ENCODE data around the gene HCFC1. TPM values are rescaled to one million over a fixed set of nuclear protein-coding genes. Genes with fewer than 3 reads are reported as not detected.
A peak's percentile ranks its signal among the peaks of the same experiment; 100 is the strongest.

The HCFC1 gene
- total and polyA plus RNA-seq, 9 of the 15 experiments (the other 6 are each of a cell fraction or from before 2014, with no cell fraction given): 2.8 to 133 (median 17.1) TPM

- H3K27ac ChIP-seq (ENCODE audit: extremely low read depth, low read depth, low read length): peak overlapping the region; percentile 74
- H3K4me3 ChIP-seq: peak overlapping the region; percentile 84
- H3K27me3 ChIP-seq (ENCODE audit: control insufficient read depth in 2 of 2, insufficient read depth in 2 of 2, low read length in 2 of 2): no peaks in the 10 kb centered on the region
- H3K4me1 ChIP-seq (replicated peaks in 1 of 2; ENCODE audit: control insufficient read depth in 2 of 2, insufficient read depth in 2 of 2, low read length in 2 of 2): peaks cover 40 to 69% of the 10 kb centered on the region in 2 experiments
- H3K36me3 ChIP-seq (ENCODE audit: control insufficient read depth, insufficient read depth, low read length): peaks cover 47% of the 10 kb centered on the region; the same call in 2 of the 3 replicates
- ChIA-PET CTCF (ENCODE audit: low intra/inter-chr PET ratio) (interaction anchor here (0.9 kb wide), 1 partner anchor 12 kb away, joined by 3 read pairs; no protein-coding TSS in a partner anchor), POLR2A (interaction anchor here (0.5 to 3.4 kb wide), 8 partner anchors 8 to 243 kb away, joined by 3 to 16 read pairs (median 4); no protein-coding TSS in a partner anchor)
- ATAC-seq (no peak), FAIRE-seq (peak; percentile 65), DNase-seq (ENCODE audit: extremely low read depth in 1 of 4, low spot score in 3 of 4) (peak in 2 of 4 experiments; percentile 30 to 63)
- peaks cover 46% of the 10 kb centered on the region for H4K20me1 ChIP-seq (replicated peaks; ENCODE audit: control insufficient read depth, insufficient read depth, low read length)
- intact Hi-C loops (cut with micrococcal nuclease) (loop anchor here (2.0 kb wide), 1 partner anchor 51 kb away; no protein-coding TSS in a partner anchor), in situ Hi-C loops (cut with MboI) (no loop called here)
- H3K9me1 ChIP-seq (ENCODE audit: control insufficient read depth, insufficient read depth, low read length): peaks cover 5% of the 10 kb centered on the region
- peaks cover 87% of the 10 kb centered on the region for H3K79me2 ChIP-seq (ENCODE audit: control insufficient read depth, insufficient read depth, low read length)
- 0 out of 2 replicates have a peak, but pooled peaks have one; percentile 7 for TF ChIP-seq ZBTB7A (IDR thresholded peaks at IDR 0.05; ENCODE audit: borderline replicate concordance, control insufficient read depth, low read depth, low read length)
- TF ChIP-seq SIN3A (IDR thresholded peaks at IDR 0.05; ENCODE audit: borderline replicate concordance in 2 of 2, control insufficient read depth in 1 of 2, low read depth in 2 of 2, low read length in 2 of 2): peak in 1 of 2 experiments; percentile 51; a peak in 1 of 4 replicates
- TF ChIP-seq NRF1 (conservative IDR thresholded peaks at IDR 0.05 in 1 of 2, IDR thresholded peaks at IDR 0.05 in 1 of 2): peak; percentile 69 to 73
- TF ChIP-seq ARNT (IDR thresholded peaks at IDR 0.05): peak in 1 of 2 experiments; percentile 53; a peak in 1 of 4 replicates
- no peak for TF ChIP-seq PML (IDR thresholded peaks at IDR 0.05; ENCODE audit: low read length)
- TF ChIP-seq BRD9 (IDR thresholded peaks at IDR 0.05; ENCODE audit: low read depth, partially characterized antibody): no peak
- no peak overlapping the region for H2AFZ ChIP-seq (ENCODE audit: low read depth, low read length)
- 0% methylated on average over 3 of the region's 26 CpGs for WGBS (ENCODE audit: insufficient coverage, low coverage, missing lambda C conversion rate)
- no peaks in the 10 kb centered on the region for H3K9me3 ChIP-seq (replicated peaks; ENCODE audit: control insufficient read depth, insufficient read depth, low read depth, low read length)
- BruUV-seq (replicated peaks): no TSS peak
- peak overlapping the region; percentile 77 to 96 for H3K9ac ChIP-seq (ENCODE audit: insufficient read depth in 1 of 2, low read depth in 2 of 2, low read length in 2 of 2)
- peak overlapping the region; percentile 86 for H3K4me2 ChIP-seq (ENCODE audit: insufficient read depth, low read length)
These were observed 1.7 kb downstream of the HCFC1 start for GRCh38 chrX:153969904-153970356.
